Astrocyte of the spinal cord (primary cell): ENCODE data around the gene KCNAB2.

Experiments used
- DNase-seq: peaks from one replicate; pipeline ENCODE4 v3.0.0; 2011; ENCODE audit warnings: low read depth, low spot score
- H3K4me3 ChIP-seq: 2 replicates; pipeline ENCODE4 v1.5.1; 2011; ENCODE audit warnings: low read depth, mild to moderate bottlenecking, low read length, moderate library complexity
- CTCF ChIP-seq: IDR thresholded peaks from 2 replicates; pipeline ENCODE4 v1.5.1; 2012; ENCODE audit warnings: low read depth, mild to moderate bottlenecking, low read length, inconsistent platforms
- in situ Hi-C: cut with HindIII; loops from 2 replicates; pipeline ENCODE4 v1.10.0; 2017; ENCODE audit warnings: low sequenced_read_pairs

The KCNAB2 gene

GRCh38 chr1:6010554-6010953 lies 35.1 kb upstream of the KCNAB2 start:
- DNase-seq = no peak
- H3K4me3 ChIP-seq = no peak overlapping the region
- in situ Hi-C loops = no loop called here
- TF ChIP-seq CTCF = no peak

- no peak overlapping the region for H3K4me3 ChIP-seq
- DNase-seq = no peak
- in situ Hi-C loops = no loop called here
- no peak for TF ChIP-seq CTCF
These were observed 34.3 kb upstream of the KCNAB2 start for GRCh38 chr1:6011161-6011945.

- H3K4me3 ChIP-seq = no peak overlapping the region
- in situ Hi-C loops = no loop called here
- no peak for DNase-seq
- TF ChIP-seq CTCF = no peak
These were observed 33.8 kb upstream of the KCNAB2 start for GRCh38 chr1:6011946-6012258.

GRCh38 chr1:6012529-6013318 lies 33.0 kb upstream of the KCNAB2 start:
- no peak overlapping the region for H3K4me3 ChIP-seq
- TF ChIP-seq CTCF = no peak
- in situ Hi-C loops = no loop called here
- DNase-seq = no peak

- TF ChIP-seq CTCF = no peak
- H3K4me3 ChIP-seq = no peak overlapping the region
- no peak for DNase-seq
- in situ Hi-C loops = no loop called here
These were observed 32.2 kb upstream of the KCNAB2 start for GRCh38 chr1:6013491-6013890.

GRCh38 chr1:6014130-6014999 lies 31.3 kb upstream of the KCNAB2 start:
- no peak for TF ChIP-seq CTCF
- no peak for DNase-seq
- no peak overlapping the region for H3K4me3 ChIP-seq
- in situ Hi-C loops = no loop called here
